Liver (tissue), 2 donors: ENCODE results near the gene TEX29.

Source experiments
- YY1 ChIP-seq: IDR thresholded peaks from 2 replicates; pipeline ENCODE4 v1.6.1; 2016; ENCODE audit warnings: antibody characterized with exemption, mild to moderate bottlenecking
- TF ChIP-seq, protein P1 (sequence below): fragments of 150-350 bp; IDR thresholded peaks from 2 replicates; pipeline ENCODE4 v1.5.1; 2017; ENCODE audit warnings: improper control_type of control experiment, low read depth, low read length; ENCODE audit not compliant: missing input control
- TF ChIP-seq, protein P2 (sequence below): IDR thresholded peaks from 2 replicates; pipeline ENCODE4 v1.6.1; 2016; ENCODE audit warnings: antibody characterized with exemption
- TF ChIP-seq, protein P3 (sequence below): IDR thresholded peaks from 2 replicates; pipeline ENCODE4 v1.6.1; 2016; ENCODE audit warnings: antibody characterized with exemption
- donor health status: healthy.

DNA sequence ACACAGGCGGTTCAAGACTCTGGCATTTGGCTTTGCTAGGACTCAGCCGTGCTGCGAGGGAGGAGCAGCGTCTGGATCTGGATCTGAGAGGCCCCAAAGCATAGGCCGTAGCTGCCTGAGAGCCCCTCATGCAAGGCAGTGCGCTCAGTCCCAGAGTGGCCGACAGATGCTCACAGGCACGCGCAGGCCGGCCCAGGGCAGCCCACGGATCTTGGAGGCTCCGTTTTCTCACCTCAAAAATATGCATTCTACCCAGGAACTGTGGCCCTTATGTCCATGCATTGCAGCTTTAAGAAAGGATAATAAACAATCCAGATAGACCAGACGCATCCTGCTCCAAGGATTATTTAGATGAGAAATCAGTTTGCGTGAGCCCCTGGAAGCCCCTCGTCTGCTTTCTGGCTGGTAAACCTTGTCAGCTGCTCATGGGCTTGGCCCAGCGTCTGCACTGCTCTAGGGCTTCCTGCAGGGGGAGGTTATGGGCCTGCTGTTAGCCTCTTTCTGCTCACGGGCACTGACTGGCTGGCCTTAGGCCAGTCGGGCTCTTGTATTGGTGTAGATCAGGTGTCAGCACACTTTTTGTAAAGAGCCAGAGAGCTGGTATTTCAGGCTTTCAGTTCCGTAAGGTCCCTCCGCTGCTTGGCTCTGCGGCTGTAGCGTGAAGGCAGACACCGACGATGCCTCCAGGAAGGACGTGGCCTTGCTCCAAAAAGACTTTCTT is 24.2 kb downstream of the TEX29 start:
- TF ChIP-seq, protein P1, sequence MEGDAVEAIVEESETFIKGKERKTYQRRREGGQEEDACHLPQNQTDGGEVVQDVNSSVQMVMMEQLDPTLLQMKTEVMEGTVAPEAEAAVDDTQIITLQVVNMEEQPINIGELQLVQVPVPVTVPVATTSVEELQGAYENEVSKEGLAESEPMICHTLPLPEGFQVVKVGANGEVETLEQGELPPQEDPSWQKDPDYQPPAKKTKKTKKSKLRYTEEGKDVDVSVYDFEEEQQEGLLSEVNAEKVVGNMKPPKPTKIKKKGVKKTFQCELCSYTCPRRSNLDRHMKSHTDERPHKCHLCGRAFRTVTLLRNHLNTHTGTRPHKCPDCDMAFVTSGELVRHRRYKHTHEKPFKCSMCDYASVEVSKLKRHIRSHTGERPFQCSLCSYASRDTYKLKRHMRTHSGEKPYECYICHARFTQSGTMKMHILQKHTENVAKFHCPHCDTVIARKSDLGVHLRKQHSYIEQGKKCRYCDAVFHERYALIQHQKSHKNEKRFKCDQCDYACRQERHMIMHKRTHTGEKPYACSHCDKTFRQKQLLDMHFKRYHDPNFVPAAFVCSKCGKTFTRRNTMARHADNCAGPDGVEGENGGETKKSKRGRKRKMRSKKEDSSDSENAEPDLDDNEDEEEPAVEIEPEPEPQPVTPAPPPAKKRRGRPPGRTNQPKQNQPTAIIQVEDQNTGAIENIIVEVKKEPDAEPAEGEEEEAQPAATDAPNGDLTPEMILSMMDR, result no peak
- TF ChIP-seq, protein P2, sequence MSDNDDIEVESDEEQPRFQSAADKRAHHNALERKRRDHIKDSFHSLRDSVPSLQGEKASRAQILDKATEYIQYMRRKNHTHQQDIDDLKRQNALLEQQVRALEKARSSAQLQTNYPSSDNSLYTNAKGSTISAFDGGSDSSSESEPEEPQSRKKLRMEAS, result no peak
- TF ChIP-seq YY1, result no peak
- TF ChIP-seq, protein P3, sequence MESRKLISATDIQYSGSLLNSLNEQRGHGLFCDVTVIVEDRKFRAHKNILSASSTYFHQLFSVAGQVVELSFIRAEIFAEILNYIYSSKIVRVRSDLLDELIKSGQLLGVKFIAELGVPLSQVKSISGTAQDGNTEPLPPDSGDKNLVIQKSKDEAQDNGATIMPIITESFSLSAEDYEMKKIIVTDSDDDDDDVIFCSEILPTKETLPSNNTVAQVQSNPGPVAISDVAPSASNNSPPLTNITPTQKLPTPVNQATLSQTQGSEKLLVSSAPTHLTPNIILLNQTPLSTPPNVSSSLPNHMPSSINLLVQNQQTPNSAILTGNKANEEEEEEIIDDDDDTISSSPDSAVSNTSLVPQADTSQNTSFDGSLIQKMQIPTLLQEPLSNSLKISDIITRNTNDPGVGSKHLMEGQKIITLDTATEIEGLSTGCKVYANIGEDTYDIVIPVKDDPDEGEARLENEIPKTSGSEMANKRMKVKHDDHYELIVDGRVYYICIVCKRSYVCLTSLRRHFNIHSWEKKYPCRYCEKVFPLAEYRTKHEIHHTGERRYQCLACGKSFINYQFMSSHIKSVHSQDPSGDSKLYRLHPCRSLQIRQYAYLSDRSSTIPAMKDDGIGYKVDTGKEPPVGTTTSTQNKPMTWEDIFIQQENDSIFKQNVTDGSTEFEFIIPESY, result no peak
